ENCODE results near the gene TTC38. TPM values are rescaled to one million over a fixed set of nuclear protein-coding genes. Genes with fewer than 3 reads are reported as not detected.

The TTC38 gene
- total and polyA plus RNA-seq, 2 experiments from 2014 or later, result 21.5 to 27.6 TPM

DNA sequence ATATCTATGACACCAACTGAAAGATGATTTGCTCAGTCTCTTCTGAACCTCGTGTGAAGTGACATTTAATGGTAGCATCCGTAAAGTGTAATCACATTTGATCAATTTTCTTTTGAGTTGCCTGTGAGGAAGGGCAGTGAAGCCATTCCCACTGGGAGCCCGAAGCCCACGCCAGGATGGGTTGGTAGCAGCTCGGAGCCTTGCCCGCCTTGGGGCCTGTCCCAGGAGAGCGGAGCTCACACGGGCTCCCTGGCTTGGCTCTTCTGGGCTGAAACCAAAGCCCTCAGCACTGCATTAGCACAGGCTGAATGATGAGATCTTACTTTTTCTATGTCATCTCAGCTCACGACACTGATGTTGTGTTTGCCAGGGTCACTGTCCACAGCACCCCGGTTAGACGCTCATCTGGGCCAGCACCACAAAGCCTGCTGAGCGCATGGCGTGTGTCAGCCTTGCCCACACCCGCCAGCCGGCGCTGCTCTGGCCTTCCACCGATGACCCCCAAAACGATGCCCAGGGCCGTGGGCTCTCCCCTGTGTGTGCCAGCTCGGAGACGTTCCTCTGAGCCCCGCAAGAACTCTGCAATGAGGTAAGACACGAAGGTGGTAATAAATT, 58.4 kb downstream of the TTC38 start:
- no peaks in the 10 kb centered on the region for H3K79me2 ChIP-seq (ENCODE audit: insufficient read depth)

DNA sequence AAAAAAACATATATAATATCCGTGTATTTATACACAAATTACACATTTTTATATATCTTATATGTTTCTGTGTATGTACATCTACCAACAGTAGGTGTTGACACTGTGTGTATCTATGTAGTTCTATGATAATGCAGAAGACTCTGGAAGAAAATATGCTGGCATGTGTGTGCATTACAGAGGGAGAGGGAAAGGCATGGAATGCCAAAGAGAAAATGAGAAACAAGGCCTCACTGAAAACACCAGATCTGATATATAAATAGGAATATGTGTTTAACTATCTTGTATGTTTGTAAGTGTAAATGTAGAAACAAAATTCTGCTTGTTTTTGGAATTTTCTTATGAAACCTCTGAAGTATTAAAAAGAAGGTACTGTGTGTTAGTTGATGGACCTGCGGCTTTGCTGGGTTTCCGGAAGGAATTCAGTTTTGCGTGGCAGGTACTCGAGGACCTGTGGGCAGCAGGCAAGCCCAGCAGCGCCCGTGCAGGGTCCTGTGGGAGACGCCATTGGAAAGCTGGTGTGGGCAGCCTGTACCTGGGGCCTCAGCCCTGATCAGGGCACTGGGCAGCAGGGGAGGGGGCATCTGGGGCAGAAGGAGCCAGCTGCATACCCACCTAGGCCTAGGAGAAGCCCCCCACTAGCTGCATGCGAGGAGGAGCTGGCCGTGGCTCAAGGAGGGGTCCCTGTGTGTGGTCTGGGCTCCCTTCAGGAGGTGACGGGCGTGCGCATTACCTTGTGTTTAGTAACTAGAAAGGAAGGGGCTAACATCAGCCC, 60.1 kb downstream of the TTC38 start:
- in situ Hi-C loops (cut with MboI), result no loop called here

More for the DNA sequence above, 58.4 kb downstream of the TTC38 start:
- WGBS, 2 experiments (ENCODE audit: low coverage in 1 of 2, low lambda C conversion rate in 2 of 2, missing lambda C conversion rate in 2 of 2), result 96 to 97% methylated on average over 23 of the region's 23 CpGs
- H4K20me1 ChIP-seq (ENCODE audit: insufficient read depth), result no peaks in the 10 kb centered on the region
- H2AFZ ChIP-seq, result no peak overlapping the region
- H3K4me3 ChIP-seq, result no peak overlapping the region
- H3K4me2 ChIP-seq (ENCODE audit: unreplicated experiment), result no peak overlapping the region
- no peak for TF ChIP-seq EZH2 (IDR thresholded peaks at IDR 0.05; ENCODE audit: insufficient read depth, poor library complexity, severe bottlenecking)
- no peak for TF ChIP-seq EZH2phosphoT487 (IDR thresholded peaks at IDR 0.05; ENCODE audit: insufficient read depth, low read depth)
- H3F3A ChIP-seq (ENCODE audit: insufficient read depth), result no peaks in the 10 kb centered on the region
- H3K9me2 ChIP-seq (ENCODE audit: insufficient read depth), result no peaks in the 10 kb centered on the region
- no peak for DNase-seq
- no peaks in the 10 kb centered on the region for H3K4me1 ChIP-seq (ENCODE audit: insufficient read depth)
- H3K9ac ChIP-seq, result no peak overlapping the region
- no peak overlapping the region for H3K27ac ChIP-seq
- H3K36me3 ChIP-seq (ENCODE audit: low read depth), result no peaks in the 10 kb centered on the region
- no peaks in the 10 kb centered on the region for H3K27me3 ChIP-seq (replicated peaks; ENCODE audit: insufficient read depth)
- H3K9me3 ChIP-seq (ENCODE audit: low read depth), result no peaks in the 10 kb centered on the region
- in situ Hi-C loops (cut with MboI), result no loop called here

DNA sequence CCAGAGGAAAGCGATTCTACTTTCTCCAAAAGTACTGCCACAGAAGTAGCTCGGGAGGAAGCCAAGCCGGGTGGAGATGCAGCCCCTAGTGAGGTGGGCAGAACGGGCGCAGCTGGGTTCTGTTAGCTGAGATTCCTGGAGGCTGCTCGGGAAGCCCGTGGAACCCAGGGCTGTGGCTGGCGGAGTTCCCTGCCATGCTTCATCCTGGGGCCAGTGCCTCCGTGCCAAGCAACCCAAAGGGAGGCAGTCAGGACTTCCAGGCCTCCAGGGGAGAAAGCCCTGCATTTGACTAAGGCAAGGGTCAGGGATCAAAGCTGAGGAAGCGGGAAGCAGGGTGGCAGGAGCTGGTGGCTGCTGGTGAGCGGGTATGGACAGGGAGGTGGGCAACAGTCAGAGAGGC, 61.0 kb downstream of the TTC38 start:
- no peaks in the 10 kb centered on the region for H3K9me2 ChIP-seq (ENCODE audit: insufficient read depth)
- in situ Hi-C loops (cut with MboI), result no loop called here
- no peaks in the 10 kb centered on the region for H3K9me3 ChIP-seq (ENCODE audit: low read depth)
- H3F3A ChIP-seq (ENCODE audit: insufficient read depth), result no peaks in the 10 kb centered on the region
- no peak overlapping the region for H3K9ac ChIP-seq
- no peak overlapping the region for H3K4me3 ChIP-seq
- no peaks in the 10 kb centered on the region for H3K79me2 ChIP-seq (ENCODE audit: insufficient read depth)
- no peaks in the 10 kb centered on the region for H3K36me3 ChIP-seq (ENCODE audit: low read depth)
- H3K27me3 ChIP-seq (replicated peaks; ENCODE audit: insufficient read depth), result no peaks in the 10 kb centered on the region
- 99% methylated on average over 11 of the region's 11 CpGs for WGBS, 2 experiments (ENCODE audit: low coverage in 1 of 2, low lambda C conversion rate in 2 of 2, missing lambda C conversion rate in 2 of 2)
- H4K20me1 ChIP-seq (ENCODE audit: insufficient read depth), result no peaks in the 10 kb centered on the region
- H3K4me2 ChIP-seq (ENCODE audit: unreplicated experiment), result no peak overlapping the region
- no peaks in the 10 kb centered on the region for H3K4me1 ChIP-seq (ENCODE audit: insufficient read depth)
- DNase-seq, result no peak
- no peak overlapping the region for H3K27ac ChIP-seq
- no peak overlapping the region for H2AFZ ChIP-seq
- TF ChIP-seq EZH2 (IDR thresholded peaks at IDR 0.05; ENCODE audit: insufficient read depth, poor library complexity, severe bottlenecking) (no peak), EZH2phosphoT487 (IDR thresholded peaks at IDR 0.05; ENCODE audit: insufficient read depth, low read depth) (no peak)

More for the DNA sequence above, 60.1 kb downstream of the TTC38 start:
- no peaks in the 10 kb centered on the region for H3K9me3 ChIP-seq (ENCODE audit: low read depth)
- H4K20me1 ChIP-seq (ENCODE audit: insufficient read depth), result no peaks in the 10 kb centered on the region
- H3K9ac ChIP-seq, result no peak overlapping the region
- no peaks in the 10 kb centered on the region for H3F3A ChIP-seq (ENCODE audit: insufficient read depth)
- no peaks in the 10 kb centered on the region for H3K4me1 ChIP-seq (ENCODE audit: insufficient read depth)
- H3K4me2 ChIP-seq (ENCODE audit: unreplicated experiment), result no peak overlapping the region
- H2AFZ ChIP-seq, result no peak overlapping the region
- no peaks in the 10 kb centered on the region for H3K27me3 ChIP-seq (replicated peaks; ENCODE audit: insufficient read depth)
- WGBS, 2 experiments (ENCODE audit: low coverage in 1 of 2, low lambda C conversion rate in 2 of 2, missing lambda C conversion rate in 2 of 2), result 98 to 99% methylated on average over 13 of the region's 13 CpGs
- no peak for TF ChIP-seq EZH2phosphoT487 (IDR thresholded peaks at IDR 0.05; ENCODE audit: insufficient read depth, low read depth)
- no peak for TF ChIP-seq EZH2 (IDR thresholded peaks at IDR 0.05; ENCODE audit: insufficient read depth, poor library complexity, severe bottlenecking)
- no peaks in the 10 kb centered on the region for H3K9me2 ChIP-seq (ENCODE audit: insufficient read depth)
- H3K4me3 ChIP-seq, result no peak overlapping the region
- H3K36me3 ChIP-seq (ENCODE audit: low read depth), result no peaks in the 10 kb centered on the region
- H3K27ac ChIP-seq, result no peak overlapping the region
- no peaks in the 10 kb centered on the region for H3K79me2 ChIP-seq (ENCODE audit: insufficient read depth)
- no peak for DNase-seq

DNA sequence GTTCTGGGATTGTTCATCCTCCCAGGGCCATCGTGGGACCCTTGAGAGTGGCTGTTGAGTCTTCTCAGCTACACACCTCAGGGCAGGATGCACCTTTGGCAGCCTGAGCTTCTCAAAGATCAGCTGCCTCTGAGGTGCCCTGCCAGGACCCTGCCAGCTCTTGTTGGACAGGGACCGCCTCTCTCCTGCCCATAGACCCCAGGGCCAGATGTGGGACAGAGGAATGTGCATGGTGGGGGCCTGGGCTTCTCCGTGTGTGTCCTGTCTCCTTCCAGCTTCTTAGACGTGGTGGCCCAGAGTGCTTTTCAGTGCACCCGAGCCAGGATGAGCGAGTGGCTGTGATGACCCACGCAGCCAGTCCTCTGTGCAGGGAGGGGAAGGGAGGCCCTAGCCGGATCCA, 61.8 kb downstream of the TTC38 start:
- no peaks in the 10 kb centered on the region for H3K9me3 ChIP-seq (ENCODE audit: low read depth)
- no peaks in the 10 kb centered on the region for H3K79me2 ChIP-seq (ENCODE audit: insufficient read depth)
- H3K4me3 ChIP-seq, result no peak overlapping the region
- TF ChIP-seq EZH2 (IDR thresholded peaks at IDR 0.05; ENCODE audit: insufficient read depth, poor library complexity, severe bottlenecking) (no peak), EZH2phosphoT487 (IDR thresholded peaks at IDR 0.05; ENCODE audit: insufficient read depth, low read depth) (no peak)
- no peak overlapping the region for H3K27ac ChIP-seq
- no peaks in the 10 kb centered on the region for H4K20me1 ChIP-seq (ENCODE audit: insufficient read depth)
- H3K4me1 ChIP-seq (ENCODE audit: insufficient read depth), result no peaks in the 10 kb centered on the region
- H3K27me3 ChIP-seq (replicated peaks; ENCODE audit: insufficient read depth), result no peaks in the 10 kb centered on the region
- no peak overlapping the region for H3K9ac ChIP-seq
- H3K36me3 ChIP-seq (ENCODE audit: low read depth), result no peaks in the 10 kb centered on the region
- H3F3A ChIP-seq (ENCODE audit: insufficient read depth), result no peaks in the 10 kb centered on the region
- no peak overlapping the region for H2AFZ ChIP-seq
- no peaks in the 10 kb centered on the region for H3K9me2 ChIP-seq (ENCODE audit: insufficient read depth)
- WGBS, 2 experiments (ENCODE audit: low coverage in 1 of 2, low lambda C conversion rate in 2 of 2, missing lambda C conversion rate in 2 of 2), result 90 to 96% methylated on average over 8 of the region's 8 CpGs
- no peak overlapping the region for H3K4me2 ChIP-seq (ENCODE audit: unreplicated experiment)
- in situ Hi-C loops (cut with MboI), result no loop called here
- DNase-seq, result no peak
